DOHH2 (cell line): ENCODE results near the gene DGUOK.

ENCODE experiments used
- EZH2phosphoT487 ChIP-seq: fragments of 200-600 bp; sonication (generic); IDR thresholded peaks from 2 replicates; pipeline ENCODE4 v1.6.1; 2017; ENCODE audit warnings: borderline replicate concordance, mild to moderate bottlenecking, antibody characterized with exemption, low read length, moderate library complexity, mixed read lengths
- TF ChIP-seq, protein P1 (sequence below): fragments of 200-600 bp; sonication (generic); IDR thresholded peaks from one replicate; pipeline ENCODE4 v1.5.1; 2014; ENCODE audit warnings: antibody characterized with exemption, mild to moderate bottlenecking, low read depth, low read length; ENCODE audit not compliant: poor library complexity, severe bottlenecking

DNA sequence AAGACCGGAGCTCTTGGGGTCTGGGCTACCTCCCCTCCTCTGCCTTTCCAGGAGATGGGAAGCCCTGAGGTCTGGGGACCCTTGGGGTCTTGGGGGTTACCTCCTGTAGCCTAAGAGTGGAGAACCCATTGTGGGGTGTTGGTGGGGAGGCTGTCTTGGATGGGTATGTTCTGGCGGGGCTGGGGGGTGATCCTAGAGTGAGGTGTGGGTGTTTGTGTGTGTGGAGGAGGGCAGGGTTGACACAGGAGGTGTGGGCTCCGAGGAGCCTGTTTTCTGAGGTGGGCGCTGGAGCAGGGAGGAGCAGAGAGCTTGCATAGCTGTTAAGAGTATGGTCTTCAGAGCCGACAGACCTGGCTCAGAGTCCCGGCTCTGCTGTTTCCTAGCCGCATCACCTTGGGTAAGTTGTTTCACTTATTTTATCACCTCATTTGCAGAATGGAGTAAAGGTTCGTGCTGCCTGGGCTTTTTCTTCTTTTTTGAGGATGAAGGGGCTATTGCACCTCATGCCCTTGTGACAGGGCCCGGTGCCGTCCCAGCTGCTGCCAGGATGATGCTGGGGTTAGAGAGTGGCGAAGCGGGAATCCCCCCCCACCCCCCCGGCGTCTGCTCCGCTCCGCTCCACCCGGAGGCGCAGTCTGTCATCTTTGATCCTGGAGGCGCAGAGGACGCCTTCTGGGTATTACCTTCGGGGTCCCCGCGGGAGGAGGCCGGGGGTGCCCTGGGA, 75.3 kb downstream of the DGUOK start:
- TF ChIP-seq, protein P1, sequence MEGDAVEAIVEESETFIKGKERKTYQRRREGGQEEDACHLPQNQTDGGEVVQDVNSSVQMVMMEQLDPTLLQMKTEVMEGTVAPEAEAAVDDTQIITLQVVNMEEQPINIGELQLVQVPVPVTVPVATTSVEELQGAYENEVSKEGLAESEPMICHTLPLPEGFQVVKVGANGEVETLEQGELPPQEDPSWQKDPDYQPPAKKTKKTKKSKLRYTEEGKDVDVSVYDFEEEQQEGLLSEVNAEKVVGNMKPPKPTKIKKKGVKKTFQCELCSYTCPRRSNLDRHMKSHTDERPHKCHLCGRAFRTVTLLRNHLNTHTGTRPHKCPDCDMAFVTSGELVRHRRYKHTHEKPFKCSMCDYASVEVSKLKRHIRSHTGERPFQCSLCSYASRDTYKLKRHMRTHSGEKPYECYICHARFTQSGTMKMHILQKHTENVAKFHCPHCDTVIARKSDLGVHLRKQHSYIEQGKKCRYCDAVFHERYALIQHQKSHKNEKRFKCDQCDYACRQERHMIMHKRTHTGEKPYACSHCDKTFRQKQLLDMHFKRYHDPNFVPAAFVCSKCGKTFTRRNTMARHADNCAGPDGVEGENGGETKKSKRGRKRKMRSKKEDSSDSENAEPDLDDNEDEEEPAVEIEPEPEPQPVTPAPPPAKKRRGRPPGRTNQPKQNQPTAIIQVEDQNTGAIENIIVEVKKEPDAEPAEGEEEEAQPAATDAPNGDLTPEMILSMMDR = no peak
- TF ChIP-seq EZH2phosphoT487 = no peak
